GM12801 (cell line): ENCODE data around the gene SLC39A11.

Experiments
- TF ChIP-seq, protein P1 (sequence below): IDR thresholded peaks from one replicate; pipeline ENCODE4 v1.5.1; 2011; ENCODE audit warnings: control low read depth; ENCODE audit not compliant: insufficient read length; ENCODE audit errors: extremely low read depth

Gene SLC39A11

DNA sequence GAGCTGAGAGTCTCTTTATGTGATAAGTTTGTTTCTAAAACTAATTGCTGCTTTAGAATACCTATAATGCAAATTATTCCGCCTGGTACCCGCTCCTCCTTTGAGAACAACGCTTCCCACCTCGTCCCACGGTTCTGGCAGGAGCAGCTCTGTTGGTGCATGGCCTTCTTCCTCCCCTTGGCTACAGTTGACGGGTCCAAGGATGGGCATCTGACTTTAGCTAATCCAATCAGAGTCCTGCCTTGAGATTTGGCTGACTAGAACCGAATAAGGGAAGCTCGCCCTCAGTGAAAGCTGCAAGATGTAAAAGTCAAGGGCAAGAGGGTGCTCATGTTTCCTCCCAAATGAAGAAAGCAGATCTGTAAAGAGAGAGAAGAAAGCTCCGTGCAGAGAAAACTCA lies 481.3 kb downstream of the SLC39A11 start:
- TF ChIP-seq, protein P1, sequence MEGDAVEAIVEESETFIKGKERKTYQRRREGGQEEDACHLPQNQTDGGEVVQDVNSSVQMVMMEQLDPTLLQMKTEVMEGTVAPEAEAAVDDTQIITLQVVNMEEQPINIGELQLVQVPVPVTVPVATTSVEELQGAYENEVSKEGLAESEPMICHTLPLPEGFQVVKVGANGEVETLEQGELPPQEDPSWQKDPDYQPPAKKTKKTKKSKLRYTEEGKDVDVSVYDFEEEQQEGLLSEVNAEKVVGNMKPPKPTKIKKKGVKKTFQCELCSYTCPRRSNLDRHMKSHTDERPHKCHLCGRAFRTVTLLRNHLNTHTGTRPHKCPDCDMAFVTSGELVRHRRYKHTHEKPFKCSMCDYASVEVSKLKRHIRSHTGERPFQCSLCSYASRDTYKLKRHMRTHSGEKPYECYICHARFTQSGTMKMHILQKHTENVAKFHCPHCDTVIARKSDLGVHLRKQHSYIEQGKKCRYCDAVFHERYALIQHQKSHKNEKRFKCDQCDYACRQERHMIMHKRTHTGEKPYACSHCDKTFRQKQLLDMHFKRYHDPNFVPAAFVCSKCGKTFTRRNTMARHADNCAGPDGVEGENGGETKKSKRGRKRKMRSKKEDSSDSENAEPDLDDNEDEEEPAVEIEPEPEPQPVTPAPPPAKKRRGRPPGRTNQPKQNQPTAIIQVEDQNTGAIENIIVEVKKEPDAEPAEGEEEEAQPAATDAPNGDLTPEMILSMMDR, result no peak

DNA sequence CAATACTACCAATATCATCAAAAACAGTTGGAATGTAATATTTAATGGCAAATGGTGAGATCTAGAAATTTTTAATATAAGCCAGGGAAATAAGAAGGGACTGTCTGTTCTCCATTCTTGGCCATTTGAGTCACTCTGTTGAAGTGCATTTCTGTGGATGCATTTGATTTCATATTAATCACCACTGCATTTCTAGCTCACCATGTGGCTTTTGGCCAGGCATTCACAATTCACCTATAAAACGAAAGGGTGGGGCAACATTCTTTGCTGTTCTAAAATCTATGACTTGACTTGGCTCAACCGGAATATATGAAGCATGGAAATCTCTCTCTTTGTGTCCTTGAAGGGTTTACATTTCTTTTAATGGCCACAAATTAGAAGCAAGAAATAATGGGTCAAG lies 483.0 kb downstream of the SLC39A11 start:
- TF ChIP-seq, protein P1, result no peak

DNA sequence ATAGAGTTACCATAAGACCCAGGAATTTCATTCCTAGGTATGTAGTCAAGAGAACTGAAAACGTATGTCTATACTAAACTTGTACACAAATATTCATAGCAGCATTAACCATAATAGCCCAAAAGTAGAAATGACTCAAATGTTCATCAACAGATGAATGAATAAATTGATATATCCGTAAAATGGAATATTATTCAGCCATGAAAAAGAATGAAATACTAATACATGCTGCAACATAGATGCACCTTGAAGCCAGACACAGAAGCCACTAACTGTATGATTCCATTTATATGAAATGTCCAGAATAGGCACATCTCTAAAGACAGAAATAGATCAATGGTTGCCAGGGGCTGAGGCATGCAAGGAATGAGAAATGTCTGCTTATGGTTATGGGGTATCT lies 484.1 kb downstream of the SLC39A11 start:
- TF ChIP-seq, protein P1, result no peak

DNA sequence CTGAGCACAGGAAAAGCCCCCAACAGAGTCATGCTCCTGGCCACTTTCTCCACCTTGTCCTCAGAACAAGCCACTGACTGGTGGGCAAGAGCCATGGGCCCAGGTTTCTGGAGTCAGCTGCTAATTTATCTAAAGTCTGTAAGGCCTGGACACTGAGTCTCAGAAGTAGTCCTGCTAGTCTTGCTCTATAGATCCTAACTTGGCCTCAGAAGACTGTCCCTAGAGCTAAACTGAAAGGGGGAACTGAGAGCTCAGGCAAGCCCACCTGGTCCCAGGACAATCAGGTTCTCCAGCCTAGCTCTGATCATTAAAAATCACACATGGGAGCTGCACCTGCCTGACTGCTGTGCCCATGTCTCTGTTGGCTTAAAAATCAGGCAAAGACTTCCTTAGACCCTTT lies 485.8 kb downstream of the SLC39A11 start:
- TF ChIP-seq, protein P1, result no peak

DNA sequence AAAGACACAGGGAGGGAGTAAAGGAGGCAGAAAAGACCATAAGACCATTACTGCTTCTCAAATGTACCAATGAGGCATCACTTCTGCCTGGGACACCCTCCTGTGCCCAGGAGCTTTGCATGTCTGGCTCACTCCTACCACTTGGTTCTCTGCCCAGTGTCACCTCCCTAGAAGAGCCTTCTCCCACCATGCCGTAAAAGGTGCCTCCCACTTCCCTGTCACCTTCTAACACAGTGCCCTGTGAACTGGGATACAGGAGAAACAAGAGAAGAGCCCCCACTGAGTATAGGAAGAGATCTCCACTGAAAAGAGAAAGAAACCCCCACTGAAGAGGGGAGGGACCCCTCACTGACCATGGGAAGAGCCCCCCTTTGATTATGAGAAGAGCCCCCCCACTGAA lies 486.9 kb downstream of the SLC39A11 start:
- TF ChIP-seq, protein P1, result no peak

DNA sequence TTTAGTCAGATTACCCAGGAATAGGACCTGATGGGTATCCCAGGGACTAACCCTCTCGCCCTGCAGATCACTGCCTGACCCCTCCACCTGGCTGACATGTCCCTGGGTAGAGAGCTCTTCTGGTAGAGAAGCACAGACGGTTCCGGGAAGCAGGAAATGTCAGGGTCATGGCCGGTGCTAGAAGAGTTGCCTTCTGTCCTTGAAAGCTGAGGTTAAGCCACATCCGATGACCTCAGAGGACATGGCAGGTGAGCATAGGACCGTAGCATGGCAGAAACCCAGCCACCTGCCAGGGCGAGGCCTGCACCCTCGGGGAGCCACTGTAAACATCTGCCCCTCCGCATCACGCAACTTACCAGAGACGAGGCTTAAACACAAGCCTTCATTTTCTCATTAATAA lies 488.0 kb downstream of the SLC39A11 start:
- TF ChIP-seq, protein P1, result no peak

DNA sequence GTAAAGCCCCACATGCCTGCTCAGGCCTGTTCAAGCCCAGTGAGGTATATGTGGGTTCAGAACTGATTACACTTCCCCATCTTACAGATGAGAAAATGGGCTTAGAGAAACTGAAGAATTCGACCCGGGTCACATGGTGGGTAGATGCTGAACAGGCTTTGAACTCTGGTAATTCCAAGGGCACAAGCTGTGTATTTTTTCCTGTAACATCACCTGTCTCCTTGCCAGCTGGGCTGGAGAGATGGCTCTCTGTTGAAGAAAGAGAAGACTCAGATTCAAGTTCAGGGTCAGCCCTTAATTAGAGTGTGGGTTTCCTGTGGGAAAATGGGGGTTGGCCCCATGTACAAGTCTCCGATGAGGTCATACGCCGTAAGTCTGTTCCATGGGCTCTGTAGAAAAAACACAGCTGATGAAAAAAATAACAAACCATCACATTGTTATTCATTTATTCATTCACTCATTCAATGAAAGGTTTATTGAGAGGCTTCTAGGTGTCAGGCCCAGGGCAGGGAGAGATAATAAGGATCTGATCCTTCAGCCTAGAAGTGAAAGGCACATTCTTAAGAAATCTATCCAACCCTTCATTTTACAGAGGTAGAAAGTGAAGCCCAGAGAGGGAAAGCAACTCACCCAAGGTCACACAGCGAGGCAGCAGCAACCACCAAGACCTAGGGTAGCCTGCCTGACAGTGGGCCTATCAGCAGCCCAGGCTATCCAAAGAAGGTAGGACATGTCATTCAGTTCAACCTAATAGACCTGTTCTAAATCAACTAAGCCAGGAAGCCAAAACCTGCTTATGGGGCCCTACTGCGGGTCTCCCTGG lies 488.9 kb downstream of the SLC39A11 start:
- TF ChIP-seq, protein P1, result no peak
